Endothelial cell of umbilical vein (primary cell): ENCODE results near the gene TNIK. TPM values are rescaled to one million over a fixed set of nuclear protein-coding genes. Genes with fewer than 3 reads are reported as not detected.

Experiments used
- BruUV-seq: library from RNA; stranded (reverse); fragments of 400-500 nt; replicated peaks from 2 replicates; lab custom pipeline; 2021; lab: Mats Ljungman, UMichigan
- CTCF ChIA-PET: fragments of 300-600, 350-600 bp; sonication (Branson Sonifier 250); formaldehyde crosslinking; loops from one replicate; lab custom pipeline; 2021; ENCODE audit warnings: antibody characterized with exemption, inconsistent platforms; lab: Charles Lee
- POLR2A ChIA-PET: fragments of 300-600, 350-600 bp; sonication (Branson Sonifier 250); formaldehyde crosslinking; loops from one replicate; lab custom pipeline; 2021; ENCODE audit warnings: antibody characterized with exemption, inconsistent platforms; lab: Charles Lee
- DNase-seq: peaks from one replicate; pipeline ENCODE4 v3.0.0-alpha.2; 2011; ENCODE audit warnings: low read depth, low spot score
- FAIRE-seq: peaks from 2 replicates; lab custom pipeline; 2011; peaks lifted over from hg19 to GRCh38; lab: Jason Lieb, UNC
- H2AFZ ChIP-seq: 2 replicates; pipeline ENCODE4 v1.6.0; 2012; ENCODE audit warnings: low read depth, low read length, control low read depth, inconsistent platforms
- H3K27ac ChIP-seq: 2 replicates; pipeline ENCODE4 v1.5.1; 2011; ENCODE audit warnings: low read depth, mild to moderate bottlenecking, control low read depth, low read length, moderate library complexity; ENCODE audit not compliant: insufficient read depth
- H3K27me3 ChIP-seq, 2 experiments: 2 replicates each; pipeline versions ENCODE4 v1.6.0 to v1.6.1; 2011; ENCODE audit warnings: low read length in 2 of 2, mixed read lengths in 1 of 2; ENCODE audit not compliant: control insufficient read depth in 2 of 2, insufficient read depth in 2 of 2
- H3K36me3 ChIP-seq, 2 experiments: 2 replicates in 1 of 2; 3 replicates in 1 of 2; pipeline ENCODE4 v1.5.1; 2011; ENCODE audit warnings: low read length in 2 of 2, mild to moderate bottlenecking in 1 of 2, moderate library complexity in 1 of 2; ENCODE audit not compliant: control insufficient read depth in 2 of 2, insufficient read depth in 2 of 2; ENCODE audit errors: extremely low read depth in 1 of 2
- H3K4me1 ChIP-seq: 3 replicates; pipeline ENCODE4 v1.5.1; 2011; ENCODE audit warnings: mild to moderate bottlenecking, low read length; ENCODE audit not compliant: control insufficient read depth, insufficient read depth; ENCODE audit errors: extremely low read depth
- H3K4me2 ChIP-seq: 2 replicates; pipeline ENCODE4 v1.6.1; 2011; ENCODE audit warnings: low read length, control low read depth, mixed read lengths; ENCODE audit not compliant: insufficient read depth
- H3K4me3 ChIP-seq, 3 experiments: fragments of 200-600 bp in 1 of 3; sonication (generic), shearing (Covaris generic) in 1 of 3; replicated peaks in 1 of 3; 2 replicates each; pipeline ENCODE4 v1.5.1; 2011 to 2016; ENCODE audit warnings: control low read depth in 3 of 3, low read length in 3 of 3, mild to moderate bottlenecking in 2 of 3, inconsistent platforms in 1 of 3, low read depth in 1 of 3, moderate library complexity in 1 of 3; ENCODE audit not compliant: insufficient read depth in 1 of 3
- H3K79me2 ChIP-seq: 2 replicates; pipeline ENCODE4 v1.6.0; 2012; ENCODE audit warnings: low read length, inconsistent platforms; ENCODE audit not compliant: control insufficient read depth, insufficient read depth
- H3K9ac ChIP-seq: replicated peaks from 2 replicates; pipeline ENCODE3; 2011; ENCODE audit warnings: low read length, control low read depth; ENCODE audit not compliant: insufficient read depth; ENCODE audit errors: extremely low read depth
- H3K9me1 ChIP-seq: replicated peaks from 3 replicates; pipeline ENCODE4 v1.6.0; 2011; ENCODE audit warnings: mild to moderate bottlenecking, low read length; ENCODE audit not compliant: control insufficient read depth, insufficient read depth; ENCODE audit errors: extremely low read depth
- H3K9me3 ChIP-seq: replicated peaks from 2 replicates; pipeline ENCODE4 v1.5.1; 2012; ENCODE audit warnings: low read length, inconsistent platforms; ENCODE audit not compliant: control insufficient read depth, insufficient read depth
- H4K20me1 ChIP-seq: replicated peaks from 2 replicates; pipeline ENCODE3; 2011; ENCODE audit warnings: mild to moderate bottlenecking, low read length; ENCODE audit not compliant: control insufficient read depth, insufficient read depth; ENCODE audit errors: extremely low read depth
- CTCF ChIP-seq, 2 donors: IDR thresholded peaks; 1 replicate in 1 of 2; 2 replicates in 1 of 2; pipeline ENCODE4 v1.5.1; 2011; ENCODE audit warnings: low read length in 2 of 2, mild to moderate bottlenecking in 2 of 2, moderate library complexity in 2 of 2, control low read depth in 1 of 2, inconsistent platforms in 1 of 2, low read depth in 1 of 2; ENCODE audit not compliant: insufficient read depth in 1 of 2; ENCODE audit errors: extremely low read depth in 1 of 2
- EZH2 ChIP-seq: IDR thresholded peaks from 2 replicates; pipeline ENCODE4 v1.6.1; 2012; ENCODE audit warnings: borderline replicate concordance, low read depth, mild to moderate bottlenecking, moderate library complexity, low read length, inconsistent platforms; ENCODE audit not compliant: severe bottlenecking
- FOS ChIP-seq: IDR thresholded peaks from 2 replicates; pipeline ENCODE4 v1.6.1; 2011; ENCODE audit warnings: mild to moderate bottlenecking, low read length, moderate library complexity, borderline replicate concordance; ENCODE audit not compliant: insufficient read depth
- GATA2 ChIP-seq: IDR thresholded peaks from 2 replicates; pipeline ENCODE4 v1.7.0; 2011; ENCODE audit warnings: low read depth, mild to moderate bottlenecking, moderate library complexity, mixed read lengths, low read length; ENCODE audit not compliant: insufficient read length, insufficient read depth
- JUN ChIP-seq: IDR thresholded peaks from 2 replicates; pipeline ENCODE4 v1.6.1; 2011; ENCODE audit warnings: borderline replicate concordance, low read depth; ENCODE audit not compliant: insufficient read length, insufficient read depth
- MAX ChIP-seq: IDR thresholded peaks from 2 replicates; pipeline ENCODE4 v1.6.1; 2011; ENCODE audit not compliant: insufficient read depth, insufficient read length
- MYC ChIP-seq: IDR thresholded peaks from one replicate; pipeline ENCODE4 v1.6.1; 2011; ENCODE audit warnings: mild to moderate bottlenecking, low read depth, low read length
- POLR2A ChIP-seq: IDR thresholded peaks from 2 replicates; pipeline ENCODE4 v1.6.1; 2012; ENCODE audit warnings: low read depth, mild to moderate bottlenecking, control low read depth, low read length
- POLR2AphosphoS5 ChIP-seq: IDR thresholded peaks from 2 replicates; pipeline ENCODE4 v1.6.1; 2012; ENCODE audit warnings: low read depth, mild to moderate bottlenecking, control low read depth, low read length, moderate library complexity; ENCODE audit not compliant: insufficient read depth
- dilution Hi-C: fragments of 300-500 bp; cut with MboI; formaldehyde crosslinking; loops from one replicate; pipeline ENCODE4 v1.15.0; 2019; ENCODE audit warnings: low sequenced_read_pairs; ENCODE audit not compliant: extremely low pct_ligation_motif_present
- intact Hi-C: fragments of 100-400 bp; cut with micrococcal nuclease; formaldehyde crosslinking; loops from one replicate; pipeline ENCODE4 v1.10.0; 2022
- polyA plus RNA-seq, 4 experiments: library from polyadenylated mRNA; depleted of rRNA in 3 of 4; stranded (reverse) in 3 of 4; unstranded in 1 of 4; fragments of >200 nt; gene quantifications; 2 replicates each; pipeline versions ENCODE4 v1.2.1 to v1.2.3, GENCODE V29; 2011 to 2012; ENCODE audit warnings: missing spikeins in 1 of 4
- total RNA-seq: library from RNA; stranded (reverse); gene quantifications from 2 replicates; pipeline ENCODE4 v1.2.3, GENCODE V29; 2021

TNIK gene
- total and polyA plus RNA-seq, 2 donors (not counting 3 experiments of a cell fraction or from before 2014, with no cell fraction given): 10.9 to 39.7 TPM

- H3K4me1 ChIP-seq: peaks cover 8% of the 10 kb centered on the region
- intact Hi-C loops (no loop called here), dilution Hi-C loops (no loop called here)
- CTCF ChIA-PET: interaction anchor here (0.8 to 1.4 kb wide), 3 partner anchors 30 to 160 kb away, joined by 3 to 4 read pairs (median 3); no protein-coding TSS in a partner anchor
- POLR2A ChIA-PET: no interaction called here
- H3K9me3 ChIP-seq: no peaks in the 10 kb centered on the region
- no peak overlapping the region for H2AFZ ChIP-seq
- no TSS peak for BruUV-seq
- H4K20me1 ChIP-seq: no peaks in the 10 kb centered on the region
- no peak overlapping the region for H3K9ac ChIP-seq
- H3K4me3 ChIP-seq: no peak overlapping the region
- no peak overlapping the region for H3K27ac ChIP-seq
- no peak for TF ChIP-seq EZH2
- TF ChIP-seq MAX: no peak
- no peak for TF ChIP-seq GATA2
- no peak for TF ChIP-seq MYC
- no peak for TF ChIP-seq CTCF (IDR thresholded peaks at IDR 0.05; ENCODE audit: extremely low read depth in 1 of 2, insufficient read depth in 1 of 2, low read depth in 1 of 2, low read length in 2 of 2)
- no peak for TF ChIP-seq POLR2A
- TF ChIP-seq FOS: no peak
- TF ChIP-seq POLR2AphosphoS5: no peak
- no peak for TF ChIP-seq JUN
- no peaks in the 10 kb centered on the region for H3K9me1 ChIP-seq
- peaks cover 61% of the 10 kb centered on the region for H3K79me2 ChIP-seq
- no peaks in the 10 kb centered on the region for H3K27me3 ChIP-seq
- DNase-seq: no peak
- H3K4me2 ChIP-seq: no peak overlapping the region
- peaks cover 0 to 2% of the 10 kb centered on the region in 2 experiments for H3K36me3 ChIP-seq
- FAIRE-seq: no peak
Measured at GRCh38 chr3:171452328-171452727, 7.9 kb downstream of the TNIK start.
